Measurements from ENCODE around the gene IPO13. TPM values are rescaled to one million over a fixed set of nuclear protein-coding genes. Genes with fewer than 3 reads are reported as not detected.

IPO13 gene, protein sequence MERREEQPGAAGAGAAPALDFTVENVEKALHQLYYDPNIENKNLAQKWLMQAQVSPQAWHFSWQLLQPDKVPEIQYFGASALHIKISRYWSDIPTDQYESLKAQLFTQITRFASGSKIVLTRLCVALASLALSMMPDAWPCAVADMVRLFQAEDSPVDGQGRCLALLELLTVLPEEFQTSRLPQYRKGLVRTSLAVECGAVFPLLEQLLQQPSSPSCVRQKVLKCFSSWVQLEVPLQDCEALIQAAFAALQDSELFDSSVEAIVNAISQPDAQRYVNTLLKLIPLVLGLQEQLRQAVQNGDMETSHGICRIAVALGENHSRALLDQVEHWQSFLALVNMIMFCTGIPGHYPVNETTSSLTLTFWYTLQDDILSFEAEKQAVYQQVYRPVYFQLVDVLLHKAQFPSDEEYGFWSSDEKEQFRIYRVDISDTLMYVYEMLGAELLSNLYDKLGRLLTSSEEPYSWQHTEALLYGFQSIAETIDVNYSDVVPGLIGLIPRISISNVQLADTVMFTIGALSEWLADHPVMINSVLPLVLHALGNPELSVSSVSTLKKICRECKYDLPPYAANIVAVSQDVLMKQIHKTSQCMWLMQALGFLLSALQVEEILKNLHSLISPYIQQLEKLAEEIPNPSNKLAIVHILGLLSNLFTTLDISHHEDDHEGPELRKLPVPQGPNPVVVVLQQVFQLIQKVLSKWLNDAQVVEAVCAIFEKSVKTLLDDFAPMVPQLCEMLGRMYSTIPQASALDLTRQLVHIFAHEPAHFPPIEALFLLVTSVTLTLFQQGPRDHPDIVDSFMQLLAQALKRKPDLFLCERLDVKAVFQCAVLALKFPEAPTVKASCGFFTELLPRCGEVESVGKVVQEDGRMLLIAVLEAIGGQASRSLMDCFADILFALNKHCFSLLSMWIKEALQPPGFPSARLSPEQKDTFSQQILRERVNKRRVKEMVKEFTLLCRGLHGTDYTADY
- 19.0 and 27.9 TPM in 2 replicates for total RNA-seq

DNA sequence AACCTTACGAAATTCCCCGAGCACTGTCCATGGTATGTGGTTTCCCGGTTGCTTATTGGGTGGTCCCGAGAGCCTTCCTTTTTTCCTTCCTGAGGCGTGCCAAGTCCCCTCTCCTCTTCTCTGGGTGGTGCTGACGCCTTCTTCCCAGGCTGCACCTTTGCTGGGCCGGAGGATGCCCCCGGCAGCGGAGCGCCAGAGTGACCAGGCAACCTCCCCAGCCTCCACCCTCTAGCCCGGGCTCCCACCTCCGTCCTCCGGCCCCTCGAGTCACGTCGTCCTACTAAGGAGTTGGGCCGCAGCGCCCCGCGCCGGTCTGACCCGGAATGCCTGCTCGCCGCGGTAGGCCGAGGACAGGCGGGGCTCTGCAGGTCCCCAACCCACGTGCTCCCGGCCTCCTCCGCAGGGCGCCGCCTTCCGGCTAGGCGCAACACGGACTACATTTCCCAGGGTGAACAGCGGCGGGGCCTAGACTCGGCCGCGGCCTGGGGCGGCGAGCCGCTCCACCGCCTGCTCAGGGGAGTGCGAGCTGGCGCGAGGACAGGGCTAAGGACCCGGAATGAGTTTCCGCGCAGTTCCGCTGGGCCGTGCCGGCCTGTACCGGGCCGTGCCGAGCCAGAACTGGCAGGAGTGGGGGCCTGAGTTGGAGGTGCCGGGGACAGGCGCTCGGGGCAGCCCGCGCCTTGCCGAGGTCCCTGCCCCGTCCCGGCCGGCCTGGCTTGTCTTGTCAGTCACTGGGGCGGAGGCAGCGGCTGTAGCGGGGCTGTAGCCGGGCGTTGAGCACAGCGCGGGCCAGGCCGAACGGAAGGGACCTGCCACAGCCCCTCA lies at the start of gene IPO13:
TSS of gene IPO13 (plus strand) at position 715 of the 825 bp plus-strand sequence. CDS start 651 bp downstream, outside the sequence.

DNA sequence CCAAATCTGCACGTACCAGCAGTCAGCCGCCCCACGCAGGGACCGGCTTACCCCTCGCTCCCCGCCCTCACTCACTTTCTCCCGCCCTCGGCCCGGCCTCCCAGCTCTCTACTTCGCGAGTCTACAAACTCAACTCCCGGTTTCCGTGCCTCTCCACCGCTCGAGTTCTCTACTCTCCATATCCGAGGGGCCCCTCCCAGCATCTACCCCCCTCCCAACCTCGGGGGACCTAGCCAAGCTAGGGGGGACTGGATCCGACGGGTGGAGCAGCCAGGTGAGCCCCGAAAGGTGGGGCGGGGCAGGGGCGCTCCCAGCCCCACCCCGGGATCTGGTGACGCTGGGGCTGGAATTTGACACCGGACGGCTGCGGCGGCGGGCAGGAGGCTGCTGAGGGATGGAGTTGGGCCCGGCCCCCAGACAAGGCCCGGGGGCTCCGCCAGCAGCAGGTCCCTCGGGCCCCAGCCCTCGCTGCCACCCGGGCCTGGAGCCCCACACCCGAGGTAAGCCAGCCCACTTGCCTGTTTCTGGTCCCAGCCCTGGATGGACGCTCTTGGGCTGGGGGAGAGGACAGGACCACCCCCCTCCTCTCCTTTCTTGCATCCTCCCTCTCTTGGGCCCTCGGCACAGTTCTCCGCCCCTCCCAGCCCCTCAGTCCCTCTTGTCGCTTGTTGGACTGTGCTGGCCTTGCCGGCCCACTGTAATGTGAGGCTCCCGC lies 13.2 kb upstream of the IPO13 start, which contains the start of gene ARTN:
TSS of gene ARTN (plus strand) at position 416 of the 715 bp plus-strand sequence. CDS start 1,856 bp downstream, outside the sequence.

DNA sequence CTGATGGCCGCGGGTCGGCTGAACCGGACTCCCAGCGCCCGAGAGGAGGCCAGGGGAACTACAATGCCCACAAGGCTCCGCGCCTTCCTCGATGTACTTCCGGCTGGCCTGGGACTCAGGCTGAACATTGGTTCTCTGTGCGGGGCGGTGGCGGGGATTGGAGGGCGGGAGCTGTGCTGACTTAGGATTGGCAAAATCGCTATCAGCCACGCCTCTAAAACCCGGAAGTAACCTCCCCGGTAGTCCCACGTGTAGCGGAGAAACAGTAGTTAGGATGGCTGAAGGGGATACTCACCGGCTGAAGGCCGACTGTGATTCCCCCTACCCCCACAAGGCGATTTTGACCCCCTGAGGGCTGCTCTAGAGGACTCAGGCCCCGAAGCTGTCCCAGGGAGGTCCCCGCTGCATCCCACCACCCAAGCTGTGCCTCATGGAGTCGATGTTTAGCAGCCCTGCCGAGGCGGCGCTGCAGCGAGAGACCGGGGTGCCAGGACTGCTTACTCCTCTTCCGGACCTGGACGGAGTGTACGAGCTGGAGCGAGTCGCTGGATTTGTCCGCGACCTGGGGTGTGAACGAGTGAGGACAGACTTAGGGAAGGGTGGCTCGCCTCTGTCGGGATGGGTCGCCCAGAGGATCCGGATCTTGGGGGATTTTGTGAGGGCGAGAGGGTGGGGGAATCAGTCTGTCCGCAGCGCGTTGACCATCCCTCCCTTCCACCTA lies 23.2 kb downstream of the IPO13 start, which contains the start of gene DPH2:
TSS of gene DPH2 (plus strand) at position 265 of the 721 bp plus-strand sequence. CDS start at position 431, 166 bp downstream.

DNA sequence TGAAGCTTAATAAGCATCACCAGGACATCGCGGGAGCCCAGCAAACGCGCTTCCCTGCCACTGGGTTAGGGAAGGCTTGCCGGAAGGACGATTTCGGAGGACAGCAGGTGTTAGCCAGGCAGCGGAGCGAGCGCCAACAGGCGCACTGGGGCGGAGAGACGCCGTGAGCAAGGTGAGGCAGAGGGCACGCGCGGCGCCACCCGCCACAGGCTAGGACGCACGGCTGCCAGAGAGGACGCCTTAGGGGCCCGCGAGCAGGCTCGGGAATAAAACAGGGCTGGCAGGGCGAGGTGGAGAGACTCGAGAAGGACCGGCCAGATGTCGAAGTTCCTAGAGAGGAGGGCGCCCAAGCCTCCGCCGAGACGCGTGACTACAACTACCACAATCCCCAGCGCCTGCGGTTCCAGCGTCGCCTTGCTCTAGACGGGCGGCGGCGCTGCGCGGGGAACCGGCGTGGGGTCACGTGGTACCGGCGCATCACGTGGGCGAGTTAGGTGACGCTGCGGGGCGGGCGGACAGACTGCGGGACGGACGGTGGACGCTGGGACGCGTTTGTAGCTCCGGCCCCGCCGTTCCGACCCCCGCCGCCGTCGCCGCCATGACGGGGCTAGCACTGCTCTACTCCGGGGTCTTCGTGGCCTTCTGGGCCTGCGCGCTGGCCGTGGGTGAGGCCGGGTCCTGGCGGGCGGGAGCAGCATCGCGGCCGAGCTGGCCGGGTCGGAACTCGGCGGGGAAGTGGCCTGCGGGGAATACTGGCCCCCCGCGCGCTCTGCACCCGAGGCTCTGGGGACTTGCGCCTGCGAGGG lies 27.9 kb downstream of the IPO13 start, which contains the start of gene ATP6V0B:
TSS of gene ATP6V0B (plus strand) at position 518 of the 806 bp plus-strand sequence. CDS start at position 599, 81 bp downstream.

DNA sequence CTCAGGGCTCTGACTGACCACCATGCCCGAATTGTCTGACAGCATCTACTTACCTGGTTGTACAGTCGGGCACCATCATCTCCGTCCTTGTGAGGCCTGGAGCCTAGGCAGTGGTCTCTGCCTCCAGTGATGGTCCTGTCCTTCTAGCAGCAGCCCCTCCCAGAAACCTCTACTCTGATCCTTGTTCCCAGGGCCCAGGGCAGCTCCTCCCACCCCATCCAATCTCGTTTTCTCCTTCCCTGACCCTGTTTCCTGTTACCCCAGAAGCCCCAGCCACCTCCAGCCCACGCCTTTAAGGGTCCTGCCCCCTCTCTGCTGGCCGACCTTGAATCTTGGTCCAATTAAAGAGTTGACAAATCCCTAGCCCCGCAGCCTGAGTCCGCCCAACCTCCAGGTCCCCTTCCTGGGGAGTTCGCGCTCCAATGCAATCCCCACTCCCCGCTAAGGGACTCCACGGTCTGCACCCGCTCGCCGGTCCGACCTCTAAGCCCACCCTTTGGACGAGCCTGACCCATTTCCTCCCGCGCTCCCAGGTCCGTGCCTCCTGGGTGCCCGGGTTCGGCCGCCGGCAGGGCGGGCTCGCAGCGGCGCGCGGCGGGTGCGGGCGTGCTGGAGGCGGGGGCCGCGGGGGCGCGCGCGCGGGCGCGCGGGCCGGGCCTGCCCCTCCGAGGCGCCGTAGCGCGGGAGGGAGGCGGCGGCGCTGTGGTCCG lies 32.0 kb downstream of the IPO13 start, which contains the start of gene B4GALT2:
TSS of gene B4GALT2 (plus strand) at position 660 of the 710 bp plus-strand sequence. CDS start 1,951 bp downstream, outside the sequence.

DNA sequence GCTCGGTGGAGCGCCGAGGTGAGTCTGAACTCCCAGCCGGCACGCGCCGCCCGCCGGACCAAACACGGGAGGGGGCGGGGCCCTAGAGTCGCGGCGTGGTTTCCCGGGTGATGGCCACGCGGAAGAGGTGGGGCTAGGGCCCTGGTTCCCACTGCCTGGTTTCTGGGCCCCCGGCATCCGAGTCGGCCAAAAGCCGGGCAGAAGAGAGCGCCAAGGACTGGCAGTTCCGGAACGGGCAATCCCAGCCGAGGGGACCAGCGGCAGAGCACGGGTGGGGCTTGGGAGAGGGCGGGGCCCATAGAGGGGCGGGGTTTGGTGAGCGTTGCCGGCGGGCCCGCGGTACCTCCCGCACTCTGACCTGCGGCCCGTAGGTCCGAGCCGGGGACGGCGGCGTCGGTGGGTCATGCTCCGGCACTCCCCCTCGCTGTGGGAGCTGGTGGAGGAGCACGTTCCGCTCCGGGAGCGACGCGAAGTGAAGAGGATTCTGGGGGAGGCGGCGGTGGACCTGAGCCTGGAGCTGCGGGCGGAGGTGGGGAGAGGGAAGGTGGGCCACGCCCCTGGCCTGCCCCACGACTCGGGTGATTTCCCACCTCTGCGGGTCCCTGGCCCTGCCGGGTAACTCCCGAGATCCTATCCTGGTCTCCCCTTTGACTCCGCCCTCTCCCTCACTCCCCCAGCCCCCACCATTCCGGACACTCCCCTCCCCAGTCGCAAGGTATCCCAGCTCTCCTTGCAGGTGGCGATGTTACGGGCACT lies 44.9 kb downstream of the IPO13 start, which contains the start of gene CCDC24:
TSS of gene CCDC24 (plus strand) at position 124 of the 756 bp plus-strand sequence. CDS start at position 404, 280 bp downstream.

Other genes with a start within 250 kb of the IPO13 start
- 17.8 and 22.1 TPM in 2 replicates for gene ST3GAL3, start 239.4 kb upstream of the IPO13 start, total RNA-seq
- 0.30 TPM in 1 of 2 replicates, not detected in the other for gene ARTN, start 13.1 kb upstream of the IPO13 start, total RNA-seq
- gene DPH2, start 23.1 kb downstream of the IPO13 start, total RNA-seq, result 13.4 and 19.6 TPM in 2 replicates
- 74.9 and 154 TPM in 2 replicates for gene ATP6V0B, start 28.0 kb downstream of the IPO13 start, total RNA-seq
- 78.9 and 84.0 TPM in 2 replicates for gene B4GALT2, start 32.3 kb downstream of the IPO13 start, total RNA-seq
- 3.3 and 4.8 TPM in 2 replicates for gene CCDC24, start 44.6 kb downstream of the IPO13 start, total RNA-seq
- 7.7 and 11.0 TPM in 2 replicates for gene SLC6A9, start 84.5 kb downstream of the IPO13 start, total RNA-seq
- 0.05 TPM in 1 of 2 replicates, not detected in the other for gene KLF17, start 171.9 kb downstream of the IPO13 start, total RNA-seq
- gene KLF18, start 194.7 kb downstream of the IPO13 start, total RNA-seq, result not detected in 2 replicates